ENCODE data around the gene PPP1R10. TPM values are rescaled to one million over a fixed set of nuclear protein-coding genes. Genes with fewer than 3 reads are reported as not detected.

PPP1R10 gene
- total RNA-seq, 1 donor: 39.1 TPM

DNA sequence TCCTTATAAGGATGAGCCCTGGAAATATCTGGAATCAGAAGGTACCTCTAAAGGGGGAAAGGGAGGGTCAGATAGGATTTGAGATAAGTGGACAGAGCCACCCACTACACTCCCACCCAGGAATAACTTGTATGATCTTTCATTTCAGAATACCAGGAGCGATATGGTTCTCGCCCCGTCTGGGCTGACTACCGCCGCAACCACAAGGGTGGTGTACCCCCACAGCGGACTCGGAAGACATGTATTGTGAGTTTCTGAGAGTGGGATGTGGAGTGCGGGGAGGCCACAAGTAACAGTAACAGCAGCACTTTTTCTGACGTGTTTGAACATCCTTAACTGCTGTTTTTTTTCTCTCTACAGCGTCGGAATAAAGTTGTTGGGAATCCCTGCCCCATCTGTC, 2.5 kb upstream of the PPP1R10 start:
- TF ChIP-seq, protein P1, sequence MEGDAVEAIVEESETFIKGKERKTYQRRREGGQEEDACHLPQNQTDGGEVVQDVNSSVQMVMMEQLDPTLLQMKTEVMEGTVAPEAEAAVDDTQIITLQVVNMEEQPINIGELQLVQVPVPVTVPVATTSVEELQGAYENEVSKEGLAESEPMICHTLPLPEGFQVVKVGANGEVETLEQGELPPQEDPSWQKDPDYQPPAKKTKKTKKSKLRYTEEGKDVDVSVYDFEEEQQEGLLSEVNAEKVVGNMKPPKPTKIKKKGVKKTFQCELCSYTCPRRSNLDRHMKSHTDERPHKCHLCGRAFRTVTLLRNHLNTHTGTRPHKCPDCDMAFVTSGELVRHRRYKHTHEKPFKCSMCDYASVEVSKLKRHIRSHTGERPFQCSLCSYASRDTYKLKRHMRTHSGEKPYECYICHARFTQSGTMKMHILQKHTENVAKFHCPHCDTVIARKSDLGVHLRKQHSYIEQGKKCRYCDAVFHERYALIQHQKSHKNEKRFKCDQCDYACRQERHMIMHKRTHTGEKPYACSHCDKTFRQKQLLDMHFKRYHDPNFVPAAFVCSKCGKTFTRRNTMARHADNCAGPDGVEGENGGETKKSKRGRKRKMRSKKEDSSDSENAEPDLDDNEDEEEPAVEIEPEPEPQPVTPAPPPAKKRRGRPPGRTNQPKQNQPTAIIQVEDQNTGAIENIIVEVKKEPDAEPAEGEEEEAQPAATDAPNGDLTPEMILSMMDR (IDR thresholded peaks at IDR 0.05; ENCODE audit: insufficient read depth, low read length): no peak

DNA sequence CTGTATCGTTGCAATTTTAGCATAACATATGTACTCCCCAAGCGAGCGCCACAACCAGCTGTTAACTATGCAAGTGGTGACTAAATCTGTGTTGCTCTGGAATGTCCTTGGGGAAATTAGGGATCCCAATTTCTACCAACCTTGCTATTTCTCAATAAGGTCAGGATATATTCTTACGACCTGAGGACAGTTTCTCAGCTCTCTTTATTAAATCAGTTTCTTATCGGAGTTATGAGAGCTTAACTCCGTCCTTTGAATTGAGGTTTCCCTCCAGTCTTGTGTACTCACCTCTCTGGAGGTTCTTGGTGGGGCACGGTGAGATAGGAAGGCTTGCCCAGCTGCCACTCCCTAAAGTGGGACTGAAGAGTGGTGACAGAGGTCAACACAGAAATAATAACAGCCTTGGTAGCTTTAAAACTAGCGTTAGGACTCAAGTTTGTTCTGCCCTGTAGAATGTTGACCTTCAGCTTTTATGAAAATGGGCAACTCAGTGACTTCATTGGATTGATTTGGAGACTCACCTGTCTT, 1.3 kb upstream of the PPP1R10 start:
- H3K4me3 ChIP-seq (ENCODE audit: low read depth, low read length): peak overlapping the region; percentile 88
- peak; percentile 26 for DNase-seq (ENCODE audit: low read depth)
- TF ChIP-seq, protein P1 (IDR thresholded peaks at IDR 0.05; ENCODE audit: insufficient read depth, low read length): no peak

More for the DNA sequence above, 2.5 kb upstream of the PPP1R10 start:
- no peak for DNase-seq (ENCODE audit: low read depth)
- no peak overlapping the region for H3K4me3 ChIP-seq (ENCODE audit: low read depth, low read length)

DNA sequence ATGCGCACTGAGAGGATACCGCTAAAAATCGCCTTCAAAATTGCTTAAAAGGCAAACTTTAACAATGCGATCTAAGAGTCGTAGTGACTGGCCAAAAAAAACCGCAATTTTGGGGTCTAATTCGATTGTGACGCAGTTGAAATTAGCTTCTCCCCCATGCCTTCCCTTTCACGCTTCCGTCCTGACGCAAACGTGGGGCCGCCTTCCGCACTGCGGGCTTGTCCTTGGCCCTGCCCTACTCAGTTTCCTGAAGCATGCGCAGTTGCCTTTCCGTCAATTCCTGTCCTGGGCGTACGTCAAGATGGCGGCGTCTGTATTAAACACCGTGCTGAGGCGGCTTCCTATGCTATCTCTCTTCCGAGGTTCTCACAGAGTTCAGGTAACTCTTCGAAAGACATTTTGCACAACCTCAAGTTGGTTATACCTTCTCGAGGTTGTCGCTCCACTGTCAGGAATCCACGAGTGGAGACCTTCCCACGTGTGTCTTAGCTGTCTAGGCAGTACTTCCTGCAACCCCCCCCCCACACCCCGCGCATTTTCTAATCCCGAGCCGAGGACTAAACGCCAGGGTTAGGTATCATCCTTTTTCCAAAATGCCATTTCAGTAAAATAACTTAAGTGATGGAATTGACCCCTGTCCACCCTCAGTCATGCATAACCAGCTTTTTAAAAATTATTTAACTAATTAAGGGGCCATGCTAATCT, 674 bp upstream of the PPP1R10 start, which contains the start of gene MRPS18B:
TSS of gene MRPS18B (plus strand) at position 276 of the 705 bp plus-strand sequence. CDS start at position 302, 26 bp downstream.
- peak within 1 kb of the TSS; percentile 97 for H3K4me3 ChIP-seq (ENCODE audit: low read depth, low read length)
- TF ChIP-seq, protein P1 (IDR thresholded peaks at IDR 0.05; ENCODE audit: insufficient read depth, low read length): no peak
- DNase-seq (ENCODE audit: low read depth): peak; percentile 99

DNA sequence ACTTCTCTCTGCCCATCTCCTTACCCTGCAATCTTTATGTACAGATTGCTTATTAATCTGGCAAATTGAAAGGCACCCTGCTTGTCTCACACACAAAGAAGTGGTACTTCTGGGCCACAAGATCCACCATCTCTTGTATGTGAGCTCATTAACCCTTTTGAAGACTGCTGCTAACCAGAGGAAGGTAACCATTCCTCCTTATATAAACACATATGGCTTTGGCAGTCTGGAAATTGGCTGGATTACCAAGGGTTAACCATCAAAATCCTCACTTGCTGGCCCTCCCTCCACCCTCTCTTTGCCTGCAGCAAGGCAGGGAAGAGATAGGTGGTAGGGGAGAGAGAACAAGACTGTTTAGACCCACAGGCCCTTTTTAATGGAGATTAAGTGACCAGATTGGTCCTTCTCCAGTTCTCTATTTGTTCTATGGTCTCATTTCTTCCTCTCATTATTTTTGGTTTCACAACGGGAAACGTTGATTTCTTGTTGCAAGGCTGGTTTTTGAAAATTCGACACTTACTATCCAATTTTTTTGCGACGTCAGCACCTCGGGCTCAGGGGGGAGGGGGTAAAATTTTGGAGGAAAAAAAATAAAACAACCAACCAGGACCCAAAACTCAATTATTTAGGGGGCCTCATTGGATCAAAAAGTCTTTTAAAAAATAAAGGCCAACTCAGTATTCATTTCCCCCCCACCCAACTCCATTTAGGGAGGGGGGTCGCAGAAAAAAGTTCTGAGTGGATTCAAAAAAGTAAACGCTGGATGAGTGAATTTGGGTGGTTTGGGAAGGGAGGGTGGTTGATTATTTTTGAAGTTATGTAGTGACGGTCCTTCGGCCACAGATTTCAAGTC, 859 bp downstream of the PPP1R10 start:
- TF ChIP-seq, protein P1 (IDR thresholded peaks at IDR 0.05; ENCODE audit: insufficient read depth, low read length): no peak
- DNase-seq (ENCODE audit: low read depth): peak; percentile 45
- peak overlapping the region; percentile 97 for H3K4me3 ChIP-seq (ENCODE audit: low read depth, low read length)

DNA sequence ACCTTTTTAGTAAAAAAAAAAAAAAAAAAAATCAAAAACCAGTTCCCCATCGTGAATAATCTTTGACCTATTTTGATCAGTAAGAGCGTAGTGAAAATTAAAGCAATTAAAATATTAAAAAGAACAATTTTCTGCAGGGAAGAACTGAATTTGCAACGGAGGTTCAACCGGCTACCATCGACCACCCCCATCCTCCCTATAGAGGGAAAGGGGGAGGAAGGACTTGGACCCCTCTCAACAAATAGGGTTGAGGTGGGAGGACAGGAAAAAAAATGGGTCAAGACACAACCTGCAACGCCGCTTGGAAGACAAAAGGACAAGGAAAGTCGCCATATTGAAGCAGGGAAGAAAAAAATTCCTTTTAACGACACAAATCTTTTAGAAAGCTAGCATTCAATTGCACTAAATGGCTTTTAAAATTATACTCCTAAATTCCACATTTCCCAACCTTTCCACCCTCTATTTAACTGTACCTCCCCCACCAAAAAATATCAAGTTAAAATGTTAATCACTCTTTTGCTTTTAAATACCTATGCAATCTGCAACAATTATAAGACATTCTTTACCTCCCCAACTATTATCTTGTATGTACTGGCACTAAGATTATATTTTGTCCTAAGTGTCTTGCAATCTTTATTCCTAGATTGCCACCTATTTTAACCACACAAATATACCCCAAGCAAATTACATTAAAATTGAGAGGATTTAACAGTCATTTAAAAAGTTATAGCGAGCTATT, 1.7 kb downstream of the PPP1R10 start:
- TF ChIP-seq, protein P1 (IDR thresholded peaks at IDR 0.05; ENCODE audit: insufficient read depth, low read length): no peak
- peak overlapping the region; percentile 97 for H3K4me3 ChIP-seq (ENCODE audit: low read depth, low read length)
- peak; percentile 94 for DNase-seq (ENCODE audit: low read depth)

DNA sequence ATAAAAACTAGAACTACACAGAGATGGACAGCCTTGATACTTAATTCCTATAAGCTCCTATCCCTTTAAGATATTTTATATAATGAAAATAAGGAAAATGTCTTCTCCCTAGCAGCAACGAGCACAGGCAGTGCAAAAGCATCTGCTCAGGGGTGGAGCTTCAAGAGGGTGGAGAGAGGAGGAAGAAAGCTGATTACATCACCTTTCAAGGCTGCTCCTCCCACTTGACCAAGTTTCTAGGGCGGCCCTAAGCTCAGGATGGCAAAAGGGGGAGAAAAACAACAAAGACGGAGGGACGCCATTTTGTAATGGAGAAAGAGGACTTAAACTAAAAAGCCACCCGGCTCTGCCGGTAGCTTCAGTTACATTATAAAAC, 2.2 kb downstream of the PPP1R10 start:
- peak overlapping the region; percentile 97 for H3K4me3 ChIP-seq (ENCODE audit: low read depth, low read length)
- peak; percentile 99 for DNase-seq (ENCODE audit: low read depth)
- TF ChIP-seq, protein P1 (IDR thresholded peaks at IDR 0.05; ENCODE audit: insufficient read depth, low read length): no peak
